Epithelial cell of esophagus (primary cell): ENCODE data around the gene CPTP.

Source experiments
- DNase-seq: peaks from one replicate; pipeline ENCODE4 v3.0.0; 2010; ENCODE audit warnings: low read depth
- H3K4me3 ChIP-seq: 2 replicates; pipeline ENCODE4 v1.5.1; 2011; ENCODE audit warnings: mild to moderate bottlenecking, low read length, control low read depth
- CTCF ChIP-seq: IDR thresholded peaks from 2 replicates; pipeline ENCODE4 v1.5.1; 2011; ENCODE audit warnings: low read depth, mild to moderate bottlenecking, low read length, control low read depth, inconsistent platforms; ENCODE audit not compliant: insufficient read depth; ENCODE audit errors: missing control alignments

The CPTP gene

GRCh38 chr1:1330366-1331067, 5.9 kb downstream of the CPTP start:
- no peak for TF ChIP-seq CTCF

GRCh38 chr1:1331068-1331965, 6.7 kb downstream of the CPTP start, which contains the start of gene TAS1R3:
TAS1R3 (plus strand) TSS chr1:1331280; CDS start chr1:1331346, 66 bp downstream.
- DNase-seq = no peak
- TF ChIP-seq CTCF = no peak
- H3K4me3 ChIP-seq = no peak within 1 kb of the TSS

More at GRCh38 chr1:1330366-1331067, 5.9 kb downstream of the CPTP start:
- no peak overlapping the region for H3K4me3 ChIP-seq
- no peak for DNase-seq

GRCh38 chr1:1332031-1332755, 7.6 kb downstream of the CPTP start:
- H3K4me3 ChIP-seq = no peak overlapping the region
- TF ChIP-seq CTCF = no peak
- DNase-seq = no peak

- DNase-seq = peak; percentile 71
- TF ChIP-seq CTCF = no peak
- no peak overlapping the region for H3K4me3 ChIP-seq
These were observed 8.3 kb downstream of the CPTP start for GRCh38 chr1:1332774-1333480.

GRCh38 chr1:1333551-1334241, 9.1 kb downstream of the CPTP start:
- no peak for DNase-seq
- TF ChIP-seq CTCF = no peak
- no peak overlapping the region for H3K4me3 ChIP-seq

GRCh38 chr1:1334835-1335234, 10.2 kb downstream of the CPTP start:
- no peak for DNase-seq
- no peak for TF ChIP-seq CTCF
- no peak overlapping the region for H3K4me3 ChIP-seq
